Measurements from ENCODE around the gene RHOJ.

Gene RHOJ

DNA sequence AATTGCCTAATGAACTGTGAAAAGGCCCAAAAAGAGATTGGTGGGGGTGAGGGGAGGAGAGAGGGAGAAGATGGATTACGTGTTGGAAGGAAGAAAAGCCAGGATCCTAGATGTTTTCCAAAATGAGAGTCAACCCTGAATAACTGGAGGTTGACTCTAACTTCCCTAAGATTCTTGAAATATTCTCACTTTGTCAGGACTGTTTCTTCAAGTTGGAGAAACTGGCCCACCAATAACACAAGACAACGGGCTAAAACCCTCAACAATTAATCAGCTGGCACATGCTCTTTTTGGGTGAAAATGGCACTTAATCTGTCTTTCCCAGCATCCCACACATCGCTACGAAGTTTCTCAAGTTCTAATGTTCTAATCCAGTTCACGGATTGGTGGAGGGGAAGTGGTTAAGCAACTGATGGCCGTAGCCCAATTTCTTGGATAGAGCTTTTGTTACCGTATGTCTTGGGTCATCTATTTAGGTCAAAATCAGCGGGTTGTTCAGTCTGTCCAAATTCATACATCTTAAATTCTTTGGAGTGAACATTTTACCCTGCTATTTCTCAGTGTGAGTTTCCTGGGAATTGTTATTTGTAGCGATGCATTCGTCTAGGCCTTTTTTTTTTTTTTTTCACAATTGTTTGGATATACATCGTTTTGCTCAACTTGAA is 65.5 kb downstream of the RHOJ start:
- TF ChIP-seq, protein P1, sequence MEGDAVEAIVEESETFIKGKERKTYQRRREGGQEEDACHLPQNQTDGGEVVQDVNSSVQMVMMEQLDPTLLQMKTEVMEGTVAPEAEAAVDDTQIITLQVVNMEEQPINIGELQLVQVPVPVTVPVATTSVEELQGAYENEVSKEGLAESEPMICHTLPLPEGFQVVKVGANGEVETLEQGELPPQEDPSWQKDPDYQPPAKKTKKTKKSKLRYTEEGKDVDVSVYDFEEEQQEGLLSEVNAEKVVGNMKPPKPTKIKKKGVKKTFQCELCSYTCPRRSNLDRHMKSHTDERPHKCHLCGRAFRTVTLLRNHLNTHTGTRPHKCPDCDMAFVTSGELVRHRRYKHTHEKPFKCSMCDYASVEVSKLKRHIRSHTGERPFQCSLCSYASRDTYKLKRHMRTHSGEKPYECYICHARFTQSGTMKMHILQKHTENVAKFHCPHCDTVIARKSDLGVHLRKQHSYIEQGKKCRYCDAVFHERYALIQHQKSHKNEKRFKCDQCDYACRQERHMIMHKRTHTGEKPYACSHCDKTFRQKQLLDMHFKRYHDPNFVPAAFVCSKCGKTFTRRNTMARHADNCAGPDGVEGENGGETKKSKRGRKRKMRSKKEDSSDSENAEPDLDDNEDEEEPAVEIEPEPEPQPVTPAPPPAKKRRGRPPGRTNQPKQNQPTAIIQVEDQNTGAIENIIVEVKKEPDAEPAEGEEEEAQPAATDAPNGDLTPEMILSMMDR (IDR thresholded peaks at IDR 0.05; ENCODE audit: low read depth, low read length, missing control alignments): no peak
- H3K4me3 ChIP-seq (replicated peaks; ENCODE audit: low read depth, low read length): no peak overlapping the region
- no peak for DNase-seq (ENCODE audit: extremely low read depth, low read depth)

DNA sequence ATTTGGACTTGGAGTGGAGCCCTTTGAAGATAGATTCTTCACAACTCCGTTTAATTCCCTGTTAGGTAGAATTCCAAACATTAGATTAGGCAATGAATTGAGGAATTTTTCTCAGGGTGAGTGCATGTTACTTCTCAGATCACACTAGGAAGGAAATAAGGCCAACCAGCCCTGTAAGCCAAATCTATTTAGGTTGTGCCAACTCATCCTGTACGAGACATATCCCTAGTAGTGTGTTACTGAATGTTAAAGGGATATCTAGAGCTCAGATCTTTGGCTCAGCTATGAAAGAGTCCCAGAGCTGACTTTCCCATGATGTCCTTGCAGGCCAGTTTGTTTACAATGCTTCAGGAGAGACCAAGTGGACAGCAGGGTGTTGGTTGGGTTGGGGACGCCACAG is 68.9 kb downstream of the RHOJ start:
- DNase-seq (ENCODE audit: extremely low read depth, low read depth): no peak
- TF ChIP-seq, protein P1 (IDR thresholded peaks at IDR 0.05; ENCODE audit: low read depth, low read length, missing control alignments): no peak
- no peak overlapping the region for H3K4me3 ChIP-seq (replicated peaks; ENCODE audit: low read depth, low read length)

DNA sequence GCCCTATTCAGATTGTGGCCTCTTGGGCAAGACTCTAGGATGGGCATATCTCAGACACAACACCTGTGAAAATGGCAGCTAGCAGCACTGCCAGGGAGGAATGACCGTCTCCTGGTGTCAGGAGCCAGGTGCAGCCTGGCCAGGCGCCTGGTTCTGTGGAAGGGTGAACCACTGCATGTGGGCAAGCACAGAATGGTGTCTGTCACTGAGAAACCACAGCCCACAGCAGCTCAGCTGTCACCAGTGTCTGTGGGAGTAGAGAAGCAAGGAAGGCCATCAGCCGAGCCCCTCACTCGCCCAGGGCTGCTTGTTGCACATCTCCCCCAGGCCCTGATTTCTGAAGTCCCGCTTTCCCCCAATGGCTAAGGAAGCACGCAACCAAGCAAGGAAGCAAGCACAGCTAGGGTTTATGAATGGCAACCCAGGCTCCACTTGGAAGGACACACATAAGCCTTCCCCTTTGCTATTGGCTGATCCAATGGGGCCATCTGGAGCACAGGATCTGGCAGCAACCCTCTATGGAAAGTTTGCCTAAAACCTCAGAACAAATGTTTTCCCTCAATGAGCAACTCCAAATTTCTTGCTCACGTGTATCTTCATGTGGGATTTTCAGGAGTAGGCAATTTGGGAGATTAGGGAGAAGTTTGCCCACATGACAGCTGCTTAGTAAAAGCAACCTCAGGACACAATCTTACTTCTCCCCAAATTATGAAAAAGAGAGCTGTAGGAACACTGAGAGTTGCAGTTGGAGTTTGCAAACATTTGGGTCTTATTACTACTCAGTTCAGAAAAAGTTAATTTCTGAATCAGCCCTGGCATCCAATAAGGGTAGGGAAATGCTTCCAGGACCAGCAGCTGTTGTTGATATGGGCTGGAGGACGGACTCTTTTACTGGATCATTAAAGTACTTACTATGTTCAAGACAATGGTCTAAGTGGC is 69.7 kb downstream of the RHOJ start:
- H3K4me3 ChIP-seq (replicated peaks; ENCODE audit: low read depth, low read length): no peak overlapping the region
- no peak for DNase-seq (ENCODE audit: extremely low read depth, low read depth)
- TF ChIP-seq, protein P1 (IDR thresholded peaks at IDR 0.05; ENCODE audit: low read depth, low read length, missing control alignments): no peak

DNA sequence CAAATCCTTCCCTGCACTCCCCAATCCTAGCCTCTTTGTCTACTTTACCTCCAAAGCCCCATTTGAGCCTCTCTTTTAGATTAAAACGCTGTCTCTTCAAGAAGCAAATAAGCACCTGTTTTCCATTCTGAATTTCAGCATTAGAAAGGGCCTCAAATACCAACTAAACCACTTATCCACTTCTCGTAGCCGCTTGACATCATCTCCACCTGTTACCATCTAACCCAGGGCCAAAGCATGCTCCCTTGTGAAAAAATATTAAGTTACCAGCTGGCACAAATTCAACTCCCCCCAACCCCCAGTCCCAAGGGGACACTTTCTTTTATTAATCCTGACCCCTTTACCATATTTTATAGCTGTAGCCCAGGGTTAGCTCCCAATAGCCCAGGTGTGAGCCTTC is 71.4 kb downstream of the RHOJ start:
- no peak for DNase-seq (ENCODE audit: extremely low read depth, low read depth)
- TF ChIP-seq, protein P1 (IDR thresholded peaks at IDR 0.05; ENCODE audit: low read depth, low read length, missing control alignments): no peak
- no peak overlapping the region for H3K4me3 ChIP-seq (replicated peaks; ENCODE audit: low read depth, low read length)

DNA sequence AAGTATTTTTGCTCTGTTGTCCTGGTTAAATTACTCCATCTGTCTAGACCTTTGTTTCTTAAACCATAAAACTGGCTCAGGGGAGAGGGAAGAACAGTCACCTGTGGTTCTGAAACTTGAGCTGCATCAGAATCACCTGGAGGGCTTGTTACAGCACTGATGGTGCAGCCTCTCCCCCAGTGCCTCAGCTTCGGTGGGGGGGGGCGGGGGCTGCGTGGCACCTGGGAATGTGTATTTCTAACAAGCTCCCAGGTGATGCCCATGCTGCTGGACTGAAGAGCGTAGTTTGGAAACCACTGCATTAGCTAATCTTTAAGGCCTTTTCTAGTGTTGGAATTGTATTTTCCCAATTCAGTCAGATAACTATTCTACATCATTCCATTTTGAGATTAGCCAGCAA is 71.8 kb downstream of the RHOJ start:
- no peak for DNase-seq (ENCODE audit: extremely low read depth, low read depth)
- TF ChIP-seq, protein P1 (IDR thresholded peaks at IDR 0.05; ENCODE audit: low read depth, low read length, missing control alignments): no peak
- H3K4me3 ChIP-seq (replicated peaks; ENCODE audit: low read depth, low read length): no peak overlapping the region

DNA sequence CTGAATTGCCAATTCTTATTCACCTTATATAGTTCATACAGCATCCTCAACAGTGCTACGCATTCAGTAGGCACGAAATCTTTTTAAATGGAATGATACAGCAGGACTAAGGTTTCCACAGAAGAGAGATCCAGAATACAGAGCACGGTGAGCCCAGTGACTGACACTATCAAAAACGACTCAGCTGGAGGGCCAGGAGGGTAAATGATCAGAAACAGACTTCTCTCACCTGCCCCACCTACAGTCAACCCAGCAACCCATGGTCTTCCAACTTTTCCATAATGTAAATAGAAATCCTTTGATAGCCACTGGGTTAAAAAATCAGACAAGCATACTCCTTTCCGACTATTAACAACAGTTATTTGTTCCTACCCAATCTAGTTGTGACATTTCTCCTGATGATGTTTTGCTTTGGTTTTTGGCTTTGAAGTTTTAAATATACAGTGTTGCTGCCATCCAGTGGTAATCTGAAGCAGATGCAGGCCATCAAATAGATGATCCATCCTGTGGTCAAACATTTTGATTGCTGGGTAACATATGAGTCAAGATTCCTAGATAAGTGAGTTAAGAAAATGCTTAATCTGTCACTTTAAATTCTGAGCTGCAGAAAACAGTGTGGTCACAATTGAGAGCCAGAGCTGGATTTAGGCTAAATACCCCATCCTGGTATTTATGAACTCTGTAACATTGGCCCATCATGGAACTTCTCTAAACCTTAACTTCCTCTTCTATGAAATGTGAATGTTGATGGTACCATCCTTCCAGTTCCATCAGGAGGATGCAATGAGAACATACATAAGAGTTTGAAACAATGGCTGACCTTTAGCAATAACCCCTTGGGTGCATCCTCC is 72.5 kb downstream of the RHOJ start:
- peak; percentile 35 for DNase-seq (ENCODE audit: extremely low read depth, low read depth)
- TF ChIP-seq, protein P1 (IDR thresholded peaks at IDR 0.05; ENCODE audit: low read depth, low read length, missing control alignments): peak; percentile 53
- no peak overlapping the region for H3K4me3 ChIP-seq (replicated peaks; ENCODE audit: low read depth, low read length)

Data from HFF-Myc (cell line).